Right lobe of liver (tissue), 4 donors: ENCODE results near the gene LANCL3.

Source experiments
- POLR2A ChIP-seq: fragments of 450-650 bp; IDR thresholded peaks from one replicate; pipeline ENCODE4 v1.6.1; 2017; ENCODE audit warnings: antibody characterized with exemption, mild to moderate bottlenecking
- TF ChIP-seq, protein P1 (sequence below), 4 donors: fragments of 200-600 bp in 3 of 4; fragments of 450-650 bp in 1 of 4; IDR thresholded peaks; one replicate each; pipeline versions ENCODE4 v1.5.1 to v1.8.0; 2016 to 2022; ENCODE audit warnings: antibody characterized with exemption in 4 of 4, mild to moderate bottlenecking in 2 of 4
- donor health status: DM: no; HTN: no; CAD: no.
- donor health status: DM: no; HTN: no; CAD: no.
- donor health status: DM: no; HTN: yes; CAD: no.

DNA sequence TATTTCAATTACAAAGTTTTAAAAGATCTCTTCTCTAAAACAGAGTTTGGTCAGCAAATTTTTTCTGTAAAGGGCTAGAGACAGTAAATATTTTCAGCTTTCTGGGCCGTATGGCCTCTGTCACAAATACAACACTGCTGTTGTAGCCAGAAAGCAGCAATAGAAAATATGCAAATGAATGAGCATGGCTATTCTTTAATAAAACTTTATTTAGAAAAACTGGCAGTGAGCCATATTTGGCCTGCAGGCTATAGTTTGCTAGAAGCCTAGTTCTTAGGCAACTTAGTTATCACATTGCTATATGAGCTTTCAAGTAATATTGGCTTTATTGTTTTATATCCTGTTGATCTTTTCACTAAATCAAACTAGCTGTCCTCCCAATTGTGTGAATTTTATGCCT is 87.6 kb downstream of the LANCL3 start:
- TF ChIP-seq, protein P1, sequence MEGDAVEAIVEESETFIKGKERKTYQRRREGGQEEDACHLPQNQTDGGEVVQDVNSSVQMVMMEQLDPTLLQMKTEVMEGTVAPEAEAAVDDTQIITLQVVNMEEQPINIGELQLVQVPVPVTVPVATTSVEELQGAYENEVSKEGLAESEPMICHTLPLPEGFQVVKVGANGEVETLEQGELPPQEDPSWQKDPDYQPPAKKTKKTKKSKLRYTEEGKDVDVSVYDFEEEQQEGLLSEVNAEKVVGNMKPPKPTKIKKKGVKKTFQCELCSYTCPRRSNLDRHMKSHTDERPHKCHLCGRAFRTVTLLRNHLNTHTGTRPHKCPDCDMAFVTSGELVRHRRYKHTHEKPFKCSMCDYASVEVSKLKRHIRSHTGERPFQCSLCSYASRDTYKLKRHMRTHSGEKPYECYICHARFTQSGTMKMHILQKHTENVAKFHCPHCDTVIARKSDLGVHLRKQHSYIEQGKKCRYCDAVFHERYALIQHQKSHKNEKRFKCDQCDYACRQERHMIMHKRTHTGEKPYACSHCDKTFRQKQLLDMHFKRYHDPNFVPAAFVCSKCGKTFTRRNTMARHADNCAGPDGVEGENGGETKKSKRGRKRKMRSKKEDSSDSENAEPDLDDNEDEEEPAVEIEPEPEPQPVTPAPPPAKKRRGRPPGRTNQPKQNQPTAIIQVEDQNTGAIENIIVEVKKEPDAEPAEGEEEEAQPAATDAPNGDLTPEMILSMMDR (IDR thresholded peaks at IDR 0.05) = no peak
- no peak for TF ChIP-seq POLR2A
